Measurements from ENCODE around the gene DLGAP1.

GRCh38 chr18:3610813-3611212, 844.3 kb downstream of the DLGAP1 start:
- no peak for TF ChIP-seq EZH2 (IDR thresholded peaks at IDR 0.05; ENCODE audit: borderline replicate concordance, insufficient read depth, low read depth, low read length, poor library complexity, severe bottlenecking)
- TF ChIP-seq, protein P1, sequence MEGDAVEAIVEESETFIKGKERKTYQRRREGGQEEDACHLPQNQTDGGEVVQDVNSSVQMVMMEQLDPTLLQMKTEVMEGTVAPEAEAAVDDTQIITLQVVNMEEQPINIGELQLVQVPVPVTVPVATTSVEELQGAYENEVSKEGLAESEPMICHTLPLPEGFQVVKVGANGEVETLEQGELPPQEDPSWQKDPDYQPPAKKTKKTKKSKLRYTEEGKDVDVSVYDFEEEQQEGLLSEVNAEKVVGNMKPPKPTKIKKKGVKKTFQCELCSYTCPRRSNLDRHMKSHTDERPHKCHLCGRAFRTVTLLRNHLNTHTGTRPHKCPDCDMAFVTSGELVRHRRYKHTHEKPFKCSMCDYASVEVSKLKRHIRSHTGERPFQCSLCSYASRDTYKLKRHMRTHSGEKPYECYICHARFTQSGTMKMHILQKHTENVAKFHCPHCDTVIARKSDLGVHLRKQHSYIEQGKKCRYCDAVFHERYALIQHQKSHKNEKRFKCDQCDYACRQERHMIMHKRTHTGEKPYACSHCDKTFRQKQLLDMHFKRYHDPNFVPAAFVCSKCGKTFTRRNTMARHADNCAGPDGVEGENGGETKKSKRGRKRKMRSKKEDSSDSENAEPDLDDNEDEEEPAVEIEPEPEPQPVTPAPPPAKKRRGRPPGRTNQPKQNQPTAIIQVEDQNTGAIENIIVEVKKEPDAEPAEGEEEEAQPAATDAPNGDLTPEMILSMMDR (IDR thresholded peaks at IDR 0.05) = no peak
